ENCODE results near the gene VCP.

The VCP gene

GRCh38 chr9:35044071-35044470 lies 28.4 kb downstream of the VCP start:
- no peak overlapping the region for H3K27ac ChIP-seq (ENCODE audit: low read depth, low read length)
- peaks cover 3 to 58% (median 39%) of the 10 kb centered on the region in 5 donors for H3K36me3 ChIP-seq (ENCODE audit: control insufficient read depth in 5 of 5, insufficient read depth in 5 of 5, low read length in 5 of 5)
- H3K27me3 ChIP-seq (ENCODE audit: control insufficient read depth in 5 of 5, insufficient read depth in 4 of 5, low read length in 5 of 5), result no peaks in the 10 kb centered on the region
- H3K9me3 ChIP-seq (ENCODE audit: control insufficient read depth in 5 of 5, low read length in 5 of 5), result no peaks in the 10 kb centered on the region
- H3K9ac ChIP-seq (ENCODE audit: low read length in 5 of 5), result no peak overlapping the region
- no peak overlapping the region for H3K4me3 ChIP-seq (ENCODE audit: low read depth in 1 of 5, low read length in 5 of 5)
- H3K4me1 ChIP-seq (ENCODE audit: control insufficient read depth in 5 of 5, insufficient read depth in 5 of 5, low read length in 5 of 5), result peaks cover 0 to 7% (median 4%) of the 10 kb centered on the region in 5 donors

GRCh38 chr9:35042891-35043545 lies 29.4 kb downstream of the VCP start:
- H3K4me1 ChIP-seq (ENCODE audit: control insufficient read depth in 5 of 5, insufficient read depth in 5 of 5, low read length in 5 of 5), result peaks cover 0 to 7% (median 4%) of the 10 kb centered on the region in 5 donors
- no peaks in the 10 kb centered on the region for H3K27me3 ChIP-seq (ENCODE audit: control insufficient read depth in 5 of 5, insufficient read depth in 4 of 5, low read length in 5 of 5)
- H3K9ac ChIP-seq (ENCODE audit: low read length in 5 of 5), result no peak overlapping the region
- H3K27ac ChIP-seq (ENCODE audit: low read depth, low read length), result no peak overlapping the region
- peaks cover 0 to 50% (median 35%) of the 10 kb centered on the region in 5 donors for H3K36me3 ChIP-seq (ENCODE audit: control insufficient read depth in 5 of 5, insufficient read depth in 5 of 5, low read length in 5 of 5)
- H3K9me3 ChIP-seq (ENCODE audit: control insufficient read depth in 5 of 5, low read length in 5 of 5), result no peaks in the 10 kb centered on the region
- H3K4me3 ChIP-seq (ENCODE audit: low read depth in 1 of 5, low read length in 5 of 5), result no peak overlapping the region

- Histone ChIP-seq H3K27me3 (ENCODE audit: control insufficient read depth in 5 of 5, insufficient read depth in 4 of 5, low read length in 5 of 5) (no peaks in the 10 kb centered on the region), H3K4me3 (ENCODE audit: low read depth in 1 of 5, low read length in 5 of 5) (no peak overlapping the region), H3K36me3 (ENCODE audit: control insufficient read depth in 5 of 5, insufficient read depth in 5 of 5, low read length in 5 of 5) (peaks cover 0 to 44% (median 33%) of the 10 kb centered on the region in 5 donors), H3K9me3 (ENCODE audit: control insufficient read depth in 5 of 5, low read length in 5 of 5) (no peaks in the 10 kb centered on the region), H3K9ac (ENCODE audit: low read length in 5 of 5) (no peak overlapping the region), H3K27ac (ENCODE audit: low read depth, low read length) (no peak overlapping the region), H3K4me1 (ENCODE audit: control insufficient read depth in 5 of 5, insufficient read depth in 5 of 5, low read length in 5 of 5) (peaks cover 0 to 7% (median 4%) of the 10 kb centered on the region in 5 donors)
Observed at GRCh38 chr9:35042081-35042604, 30.3 kb downstream of the VCP start.

- Histone ChIP-seq H3K9ac (ENCODE audit: low read length in 5 of 5) (peak overlapping the region in 2 of 5 donors; percentile 51 to 58), H3K27me3 (ENCODE audit: control insufficient read depth in 5 of 5, insufficient read depth in 4 of 5, low read length in 5 of 5) (no peaks in the 10 kb centered on the region), H3K27ac (ENCODE audit: low read depth, low read length) (no peak overlapping the region), H3K9me3 (ENCODE audit: control insufficient read depth in 5 of 5, low read length in 5 of 5) (no peaks in the 10 kb centered on the region), H3K36me3 (ENCODE audit: control insufficient read depth in 5 of 5, insufficient read depth in 5 of 5, low read length in 5 of 5) (peaks cover 5 to 24% (median 11%) of the 10 kb centered on the region in 5 donors), H3K4me1 (ENCODE audit: control insufficient read depth in 5 of 5, insufficient read depth in 5 of 5, low read length in 5 of 5) (peaks cover 0 to 12% (median 10%) of the 10 kb centered on the region in 5 donors), H3K4me3 (ENCODE audit: low read depth in 1 of 5, low read length in 5 of 5) (peak overlapping the region in 4 of 5 donors; percentile 30 to 53 (median 42))
Observed at GRCh38 chr9:35035851-35036701, 36.3 kb downstream of the VCP start.

- H3K9ac ChIP-seq (ENCODE audit: low read length in 5 of 5), result no peak overlapping the region
- no peaks in the 10 kb centered on the region for H3K27me3 ChIP-seq (ENCODE audit: control insufficient read depth in 5 of 5, insufficient read depth in 4 of 5, low read length in 5 of 5)
- H3K4me3 ChIP-seq (ENCODE audit: low read depth in 1 of 5, low read length in 5 of 5), result no peak overlapping the region
- peaks cover 0 to 12% (median 10%) of the 10 kb centered on the region in 5 donors for H3K4me1 ChIP-seq (ENCODE audit: control insufficient read depth in 5 of 5, insufficient read depth in 5 of 5, low read length in 5 of 5)
- H3K36me3 ChIP-seq (ENCODE audit: control insufficient read depth in 5 of 5, insufficient read depth in 5 of 5, low read length in 5 of 5), result peaks cover 4 to 26% (median 11%) of the 10 kb centered on the region in 5 donors
- no peaks in the 10 kb centered on the region for H3K9me3 ChIP-seq (ENCODE audit: control insufficient read depth in 5 of 5, low read length in 5 of 5)
- no peak overlapping the region for H3K27ac ChIP-seq (ENCODE audit: low read depth, low read length)
Observed at GRCh38 chr9:35033101-35033500, 39.3 kb downstream of the VCP start.

- H3K9ac ChIP-seq (ENCODE audit: low read length in 5 of 5), result no peak overlapping the region
- no peaks in the 10 kb centered on the region for H3K27me3 ChIP-seq (ENCODE audit: control insufficient read depth in 5 of 5, insufficient read depth in 4 of 5, low read length in 5 of 5)
Observed at GRCh38 chr9:35029852-35030251, 42.6 kb downstream of the VCP start.

GRCh38 chr9:35029241-35029640 lies 43.2 kb downstream of the VCP start:
- Histone ChIP-seq H3K9me3 (ENCODE audit: control insufficient read depth in 5 of 5, low read length in 5 of 5) (no peaks in the 10 kb centered on the region), H3K4me3 (ENCODE audit: low read depth in 1 of 5, low read length in 5 of 5) (no peak overlapping the region), H3K36me3 (ENCODE audit: control insufficient read depth in 5 of 5, insufficient read depth in 5 of 5, low read length in 5 of 5) (peaks cover 0 to 26% (median 7%) of the 10 kb centered on the region in 5 donors), H3K4me1 (ENCODE audit: control insufficient read depth in 5 of 5, insufficient read depth in 5 of 5, low read length in 5 of 5) (no peaks in the 10 kb centered on the region), H3K27ac (ENCODE audit: low read depth, low read length) (no peak overlapping the region), H3K9ac (ENCODE audit: low read length in 5 of 5) (no peak overlapping the region), H3K27me3 (ENCODE audit: control insufficient read depth in 5 of 5, insufficient read depth in 4 of 5, low read length in 5 of 5) (no peaks in the 10 kb centered on the region)

More at GRCh38 chr9:35029852-35030251, 42.6 kb downstream of the VCP start:
- Histone ChIP-seq H3K4me1 (ENCODE audit: control insufficient read depth in 5 of 5, insufficient read depth in 5 of 5, low read length in 5 of 5) (no peaks in the 10 kb centered on the region), H3K36me3 (ENCODE audit: control insufficient read depth in 5 of 5, insufficient read depth in 5 of 5, low read length in 5 of 5) (peaks cover 0 to 23% (median 7%) of the 10 kb centered on the region in 5 donors), H3K9me3 (ENCODE audit: control insufficient read depth in 5 of 5, low read length in 5 of 5) (no peaks in the 10 kb centered on the region), H3K27ac (ENCODE audit: low read depth, low read length) (no peak overlapping the region), H3K4me3 (ENCODE audit: low read depth in 1 of 5, low read length in 5 of 5) (no peak overlapping the region)

GRCh38 chr9:35028341-35028740 lies 44.1 kb downstream of the VCP start:
- no peaks in the 10 kb centered on the region for H3K9me3 ChIP-seq (ENCODE audit: control insufficient read depth in 5 of 5, low read length in 5 of 5)
- H3K4me1 ChIP-seq (ENCODE audit: control insufficient read depth in 5 of 5, insufficient read depth in 5 of 5, low read length in 5 of 5), result no peaks in the 10 kb centered on the region
- H3K36me3 ChIP-seq (ENCODE audit: control insufficient read depth in 5 of 5, insufficient read depth in 5 of 5, low read length in 5 of 5), result peaks cover 3 to 28% (median 7%) of the 10 kb centered on the region in 5 donors
- H3K9ac ChIP-seq (ENCODE audit: low read length in 5 of 5), result no peak overlapping the region
- no peak overlapping the region for H3K27ac ChIP-seq (ENCODE audit: low read depth, low read length)
- H3K4me3 ChIP-seq (ENCODE audit: low read depth in 1 of 5, low read length in 5 of 5), result no peak overlapping the region
- no peaks in the 10 kb centered on the region for H3K27me3 ChIP-seq (ENCODE audit: control insufficient read depth in 5 of 5, insufficient read depth in 4 of 5, low read length in 5 of 5)

- H3K9ac ChIP-seq (ENCODE audit: low read length in 5 of 5), result no peak overlapping the region
- no peaks in the 10 kb centered on the region for H3K27me3 ChIP-seq (ENCODE audit: control insufficient read depth in 5 of 5, insufficient read depth in 4 of 5, low read length in 5 of 5)
- no peak overlapping the region for H3K4me3 ChIP-seq (ENCODE audit: low read depth in 1 of 5, low read length in 5 of 5)
- peaks cover 2 to 24% (median 7%) of the 10 kb centered on the region in 5 donors for H3K36me3 ChIP-seq (ENCODE audit: control insufficient read depth in 5 of 5, insufficient read depth in 5 of 5, low read length in 5 of 5)
- no peaks in the 10 kb centered on the region for H3K9me3 ChIP-seq (ENCODE audit: control insufficient read depth in 5 of 5, low read length in 5 of 5)
- H3K27ac ChIP-seq (ENCODE audit: low read depth, low read length), result no peak overlapping the region
- no peaks in the 10 kb centered on the region for H3K4me1 ChIP-seq (ENCODE audit: control insufficient read depth in 5 of 5, insufficient read depth in 5 of 5, low read length in 5 of 5)
Observed at GRCh38 chr9:35027860-35028259, 44.6 kb downstream of the VCP start.

- peaks cover 0 to 24% (median 7%) of the 10 kb centered on the region in 5 donors for H3K36me3 ChIP-seq (ENCODE audit: control insufficient read depth in 5 of 5, insufficient read depth in 5 of 5, low read length in 5 of 5)
- no peak overlapping the region for H3K4me3 ChIP-seq (ENCODE audit: low read depth in 1 of 5, low read length in 5 of 5)
- H3K9ac ChIP-seq (ENCODE audit: low read length in 5 of 5), result no peak overlapping the region
- no peak overlapping the region for H3K27ac ChIP-seq (ENCODE audit: low read depth, low read length)
- no peaks in the 10 kb centered on the region for H3K9me3 ChIP-seq (ENCODE audit: control insufficient read depth in 5 of 5, low read length in 5 of 5)
- no peaks in the 10 kb centered on the region for H3K4me1 ChIP-seq (ENCODE audit: control insufficient read depth in 5 of 5, insufficient read depth in 5 of 5, low read length in 5 of 5)
- no peaks in the 10 kb centered on the region for H3K27me3 ChIP-seq (ENCODE audit: control insufficient read depth in 5 of 5, insufficient read depth in 4 of 5, low read length in 5 of 5)
Observed at GRCh38 chr9:35027374-35027773, 45.1 kb downstream of the VCP start.

All from subcutaneous abdominal adipose tissue (tissue), 5 donors.